ENCODE data around the gene ARFGAP1.
"Not testable (repeated sequence)": the region's sequence is repeated elsewhere in the genome, so short reads cannot be mapped to it uniquely, and the experiment has no call there.

The ARFGAP1 gene

GRCh38 chr20:63294536-63294900 is 21.9 kb downstream of the ARFGAP1 start:
- H3K27me3 Mint-ChIP-seq = peaks cover 15% of the 10 kb centered on the region
- H3K36me3 Mint-ChIP-seq (ENCODE audit: low read depth) = no peaks in the 10 kb centered on the region
- peaks cover 5% of the 10 kb centered on the region for H3K4me1 Mint-ChIP-seq (ENCODE audit: low read depth)
- no peak overlapping the region for H3K4me3 Mint-ChIP-seq
- H3K27ac Mint-ChIP-seq = no peak overlapping the region
- no peaks in the 10 kb centered on the region for H3K9me3 Mint-ChIP-seq

- no peak overlapping the region for H3K27ac Mint-ChIP-seq
- H3K4me3 Mint-ChIP-seq = no peak overlapping the region
- peaks cover 5% of the 10 kb centered on the region for H3K4me1 Mint-ChIP-seq (ENCODE audit: low read depth)
- no peaks in the 10 kb centered on the region for H3K36me3 Mint-ChIP-seq (ENCODE audit: low read depth)
- H3K27me3 Mint-ChIP-seq = peaks cover 16% of the 10 kb centered on the region
- H3K9me3 Mint-ChIP-seq = no peaks in the 10 kb centered on the region
Measured at GRCh38 chr20:63295018-63295417, 22.4 kb downstream of the ARFGAP1 start.

GRCh38 chr20:63295422-63295821 is 22.8 kb downstream of the ARFGAP1 start:
- H3K27ac Mint-ChIP-seq = no peak overlapping the region
- peaks cover 5% of the 10 kb centered on the region for H3K4me1 Mint-ChIP-seq (ENCODE audit: low read depth)
- no peaks in the 10 kb centered on the region for H3K36me3 Mint-ChIP-seq (ENCODE audit: low read depth)
- H3K9me3 Mint-ChIP-seq = no peaks in the 10 kb centered on the region
- peaks cover 20% of the 10 kb centered on the region for H3K27me3 Mint-ChIP-seq
- H3K4me3 Mint-ChIP-seq = no peak overlapping the region

GRCh38 chr20:63295846-63296245 is 23.2 kb downstream of the ARFGAP1 start:
- peaks cover 5% of the 10 kb centered on the region for H3K4me1 Mint-ChIP-seq (ENCODE audit: low read depth)
- no peak overlapping the region for H3K4me3 Mint-ChIP-seq
- no peak overlapping the region for H3K27ac Mint-ChIP-seq
- no peaks in the 10 kb centered on the region for H3K9me3 Mint-ChIP-seq
- H3K36me3 Mint-ChIP-seq (ENCODE audit: low read depth) = no peaks in the 10 kb centered on the region
- peaks cover 23% of the 10 kb centered on the region for H3K27me3 Mint-ChIP-seq

- Mint-ChIP-seq H3K4me3 (no peak overlapping the region), H3K9me3 (no peaks in the 10 kb centered on the region), H3K4me1 (ENCODE audit: low read depth) (peaks cover 5% of the 10 kb centered on the region), H3K27ac (no peak overlapping the region), H3K36me3 (ENCODE audit: low read depth) (no peaks in the 10 kb centered on the region), H3K27me3 (peaks cover 30% of the 10 kb centered on the region)
Measured at GRCh38 chr20:63296531-63297299, 24.1 kb downstream of the ARFGAP1 start.

GRCh38 chr20:63297371-63297781 is 24.8 kb downstream of the ARFGAP1 start:
- Mint-ChIP-seq H3K4me3 (no peak overlapping the region), H3K36me3 (ENCODE audit: low read depth) (no peaks in the 10 kb centered on the region), H3K4me1 (ENCODE audit: low read depth) (peaks cover 5% of the 10 kb centered on the region), H3K27ac (no peak overlapping the region), H3K27me3 (peaks cover 31% of the 10 kb centered on the region), H3K9me3 (no peaks in the 10 kb centered on the region)

GRCh38 chr20:63297796-63298572 is 25.4 kb downstream of the ARFGAP1 start:
- Mint-ChIP-seq H3K27me3 (peaks cover 31% of the 10 kb centered on the region), H3K27ac (no peak overlapping the region), H3K4me1 (ENCODE audit: low read depth) (peaks cover 5% of the 10 kb centered on the region), H3K4me3 (no peak overlapping the region), H3K9me3 (no peaks in the 10 kb centered on the region), H3K36me3 (ENCODE audit: low read depth) (no peaks in the 10 kb centered on the region)

GRCh38 chr20:63298731-63299312 is 26.2 kb downstream of the ARFGAP1 start:
- H3K4me3 Mint-ChIP-seq = no peak overlapping the region
- no peaks in the 10 kb centered on the region for H3K36me3 Mint-ChIP-seq (ENCODE audit: low read depth)
- no peaks in the 10 kb centered on the region for H3K9me3 Mint-ChIP-seq
- peaks cover 5% of the 10 kb centered on the region for H3K4me1 Mint-ChIP-seq (ENCODE audit: low read depth)
- H3K27me3 Mint-ChIP-seq = peaks cover 31% of the 10 kb centered on the region
- H3K27ac Mint-ChIP-seq = no peak overlapping the region

- Mint-ChIP-seq H3K27ac (no peak overlapping the region), H3K27me3 (peaks cover 26% of the 10 kb centered on the region)
Measured at GRCh38 chr20:63301671-63302070, 29.1 kb downstream of the ARFGAP1 start.

GRCh38 chr20:63303095-63303666 is 30.6 kb downstream of the ARFGAP1 start:
- Mint-ChIP-seq H3K9me3 (no peaks in the 10 kb centered on the region), H3K36me3 (ENCODE audit: low read depth) (no peaks in the 10 kb centered on the region), H3K4me1 (ENCODE audit: low read depth) (no peaks in the 10 kb centered on the region), H3K4me3 (no peak overlapping the region), H3K27me3 (peaks cover 26% of the 10 kb centered on the region), H3K27ac (no peak overlapping the region)

More at GRCh38 chr20:63301671-63302070, 29.1 kb downstream of the ARFGAP1 start:
- no peaks in the 10 kb centered on the region for H3K4me1 Mint-ChIP-seq (ENCODE audit: low read depth)
- no peaks in the 10 kb centered on the region for H3K9me3 Mint-ChIP-seq
- no peak overlapping the region for H3K4me3 Mint-ChIP-seq
- H3K36me3 Mint-ChIP-seq (ENCODE audit: low read depth) = no peaks in the 10 kb centered on the region

- peaks cover 17% of the 10 kb centered on the region for H3K27me3 Mint-ChIP-seq
- H3K36me3 Mint-ChIP-seq (ENCODE audit: low read depth) = no peaks in the 10 kb centered on the region
- H3K9me3 Mint-ChIP-seq = no peaks in the 10 kb centered on the region
- H3K27ac Mint-ChIP-seq = no peak overlapping the region
- no peaks in the 10 kb centered on the region for H3K4me1 Mint-ChIP-seq (ENCODE audit: low read depth)
- H3K4me3 Mint-ChIP-seq = no peak overlapping the region
Measured at GRCh38 chr20:63305393-63305792, 32.8 kb downstream of the ARFGAP1 start.

GRCh38 chr20:63305933-63306672 is 33.5 kb downstream of the ARFGAP1 start:
- H3K4me1 Mint-ChIP-seq (ENCODE audit: low read depth); H3K27ac Mint-ChIP-seq; H3K36me3 Mint-ChIP-seq (ENCODE audit: low read depth); H3K4me3 Mint-ChIP-seq; H3K9me3 Mint-ChIP-seq: not testable (repeated sequence)
- H3K27me3 Mint-ChIP-seq = peaks cover 12% of the 10 kb centered on the region

GRCh38 chr20:63306673-63307537 is 34.3 kb downstream of the ARFGAP1 start:
- peaks cover 6% of the 10 kb centered on the region for H3K27me3 Mint-ChIP-seq
- no peaks in the 10 kb centered on the region for H3K4me1 Mint-ChIP-seq (ENCODE audit: low read depth)
- H3K4me3 Mint-ChIP-seq = no peak overlapping the region
- no peaks in the 10 kb centered on the region for H3K36me3 Mint-ChIP-seq (ENCODE audit: low read depth)
- no peaks in the 10 kb centered on the region for H3K9me3 Mint-ChIP-seq
- H3K27ac Mint-ChIP-seq = no peak overlapping the region
